Nasal cavity respiratory epithelium epithelial cell of viscerocranial mucosa (primary cell): ENCODE data around the gene HPDL. TPM values are rescaled to one million over a fixed set of nuclear protein-coding genes. Genes with fewer than 3 reads are reported as not detected.

Experiments
- total RNA-seq: library from RNA; depleted of rRNA; stranded (reverse); fragments of >200 nt; gene quantifications from 2 replicates; pipeline ENCODE4 v1.2.3, GENCODE V29; 2014

The HPDL gene
- total RNA-seq = 0.34 and 0.50 TPM in 2 replicates

GRCh38 chr1:45326627-45327623 lies at the start of gene HPDL:
Gene HPDL (plus strand): TSS chr1:45326895. CDS start chr1:45327149, 254 bp downstream.

GRCh38 chr1:45339789-45340558 lies 13.3 kb downstream of the HPDL start, which contains the start of the genes MUTYH and TOE1:
Gene MUTYH (minus strand): TSS chr1:45340440. CDS start chr1:45334505, 5,935 bp downstream.
Gene TOE1 (plus strand): TSS chr1:45340170. CDS start chr1:45340253, 83 bp downstream.

Other genes starting within 250 kb of the HPDL start
- under 0.01 and 0.14 TPM in 2 replicates for gene ZSWIM5, start 120.3 kb upstream of the HPDL start, total RNA-seq
- gene TOE1, start 13.3 kb downstream of the HPDL start, total RNA-seq = 7.9 and 8.0 TPM in 2 replicates
- 11.9 and 14.7 TPM in 2 replicates for gene MUTYH, start 13.5 kb downstream of the HPDL start, total RNA-seq
- gene TESK2, start 164.3 kb downstream of the HPDL start, total RNA-seq = 3.1 and 5.2 TPM in 2 replicates
- gene CCDC163, start 173.2 kb downstream of the HPDL start, total RNA-seq = 0.36 and 2.7 TPM in 2 replicates
- 2.4 and 3.7 TPM in 2 replicates for gene MMACHC, start 173.4 kb downstream of the HPDL start, total RNA-seq
- gene PRDX1, start 195.0 kb downstream of the HPDL start, total RNA-seq = 292 and 739 TPM in 2 replicates
- 84.6 and 90.2 TPM in 2 replicates for gene AKR1A1, start 223.9 kb downstream of the HPDL start, total RNA-seq